GM12873 (cell line): ENCODE measurements around the gene VAV3.

ENCODE experiments used
- CTCF ChIP-seq: IDR thresholded peaks from 2 replicates; pipeline ENCODE4 v1.5.1; 2012; ENCODE audit warnings: low read depth, mild to moderate bottlenecking, moderate library complexity, low read length, control low read depth; ENCODE audit not compliant: insufficient read depth; ENCODE audit errors: missing control alignments

VAV3 gene

GRCh38 chr1:107545879-107546278, 419.1 kb downstream of the VAV3 start:
- no peak for TF ChIP-seq CTCF

GRCh38 chr1:107545056-107545577, 419.9 kb downstream of the VAV3 start:
- no peak for TF ChIP-seq CTCF

- no peak for TF ChIP-seq CTCF
These were observed 420.7 kb downstream of the VAV3 start for GRCh38 chr1:107544285-107544684.

- no peak for TF ChIP-seq CTCF
These were observed 423.6 kb downstream of the VAV3 start for GRCh38 chr1:107541412-107541811.

- TF ChIP-seq CTCF = no peak
These were observed 426.5 kb downstream of the VAV3 start for GRCh38 chr1:107538502-107538901.

- TF ChIP-seq CTCF = no peak
These were observed 428.7 kb downstream of the VAV3 start for GRCh38 chr1:107536266-107536665.

GRCh38 chr1:107535091-107535490, 429.9 kb downstream of the VAV3 start:
- TF ChIP-seq CTCF = no peak

GRCh38 chr1:107534632-107535031, 430.3 kb downstream of the VAV3 start:
- no peak for TF ChIP-seq CTCF
